Cardiac septum (tissue), 1 donor: Measurements from ENCODE around the gene RAD50. TPM values are rescaled to one million over a fixed set of nuclear protein-coding genes. Genes with fewer than 3 reads are reported as not detected.

Source experiments
- DNase-seq: peaks from one replicate; pipeline ENCODE4 v3.0.0-alpha.2; 2020; ENCODE audit warnings: low spot score
- intact Hi-C: fragments of 100-400 bp; cut with DNase I; formaldehyde crosslinking; loops from one replicate; pipeline ENCODE4 v1.14.0; 2022
- total RNA-seq: library from RNA; stranded (reverse); fragmentation: NEBNext Ultra II Directional; extraction: Animal tissue kit (Norgen Biotek cat#: 25700); gene quantifications from one replicate; pipeline ENCODE4 v1.2.1, GENCODE V29; 2021
- donor health status: DM: no; HTN: no; CAD: no.

The RAD50 gene
- total RNA-seq, 1 donor from 2014 or later = 27.7 TPM

- intact Hi-C loops = no loop called here
- DNase-seq = no peak
These were observed 112.7 kb downstream of the RAD50 start for GRCh38 chr5:132669455-132669820.

DNA sequence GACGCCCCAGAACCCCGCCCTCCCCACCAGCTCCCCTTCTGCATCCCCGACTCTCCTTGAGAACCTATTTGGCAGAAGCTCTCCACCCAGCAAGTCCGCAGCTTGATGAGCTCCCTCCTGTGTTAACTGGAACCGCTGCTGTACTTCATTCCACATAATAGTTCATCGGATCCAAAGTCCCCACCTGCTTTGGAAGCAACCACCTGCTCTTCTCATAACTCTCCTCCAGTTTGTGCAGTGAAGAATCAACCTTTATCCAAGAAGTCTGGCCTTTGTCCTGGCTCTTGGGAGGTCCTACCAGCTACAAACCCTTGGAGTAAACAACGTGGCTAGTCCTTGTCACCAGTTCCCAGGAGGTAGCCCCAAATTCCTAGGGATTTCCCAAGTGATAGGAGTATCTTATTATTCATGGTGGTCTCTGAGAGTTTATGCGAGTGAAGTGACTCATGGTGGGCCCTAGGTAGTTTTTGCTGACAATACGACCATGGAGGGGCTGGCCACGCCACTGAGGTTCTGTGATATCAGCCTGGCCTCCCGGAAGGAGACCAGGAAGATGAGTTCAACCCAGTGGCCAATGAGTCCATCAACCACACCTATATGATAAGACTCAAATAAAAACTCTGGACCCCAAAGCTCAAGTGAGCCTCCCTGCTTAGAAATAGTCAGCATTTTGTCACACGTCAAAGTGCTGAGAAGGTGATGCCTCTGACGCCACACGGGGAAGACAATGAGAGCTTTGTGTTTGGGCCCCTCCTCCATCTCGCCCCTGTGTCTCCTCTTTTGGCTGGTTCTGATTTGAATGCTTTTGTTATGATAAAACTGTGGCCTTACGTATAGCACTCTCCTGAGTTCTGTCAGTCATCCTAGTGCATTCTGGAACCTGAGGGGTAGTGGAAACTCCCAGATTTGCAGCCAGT lies 113.4 kb downstream of the RAD50 start:
- no peak for DNase-seq
- intact Hi-C loops = no loop called here

- intact Hi-C loops = no loop called here
- DNase-seq = no peak
These were observed 114.2 kb downstream of the RAD50 start for GRCh38 chr5:132671000-132671399.

GRCh38 chr5:132673488-132673887 lies 116.7 kb downstream of the RAD50 start:
- intact Hi-C loops = no loop called here
- no peak for DNase-seq

- intact Hi-C loops = no loop called here
- DNase-seq = no peak
These were observed 117.3 kb downstream of the RAD50 start, which contains the start of gene IL4 for GRCh38 chr5:132673939-132674630. Gene IL4, plus strand, starts transcription at chr5:132673989. Its CDS starts 62 bp downstream, at chr5:132674051.

GRCh38 chr5:132674671-132675506 lies 118.1 kb downstream of the RAD50 start:
- intact Hi-C loops = no loop called here

GRCh38 chr5:132675936-132676689 lies 119.3 kb downstream of the RAD50 start:
- intact Hi-C loops = no loop called here
- no peak for DNase-seq

More at GRCh38 chr5:132674671-132675506, 118.1 kb downstream of the RAD50 start:
- DNase-seq = no peak

GRCh38 chr5:132677191-132677590 lies 120.4 kb downstream of the RAD50 start:
- no peak for DNase-seq
- intact Hi-C loops = no loop called here

DNA sequence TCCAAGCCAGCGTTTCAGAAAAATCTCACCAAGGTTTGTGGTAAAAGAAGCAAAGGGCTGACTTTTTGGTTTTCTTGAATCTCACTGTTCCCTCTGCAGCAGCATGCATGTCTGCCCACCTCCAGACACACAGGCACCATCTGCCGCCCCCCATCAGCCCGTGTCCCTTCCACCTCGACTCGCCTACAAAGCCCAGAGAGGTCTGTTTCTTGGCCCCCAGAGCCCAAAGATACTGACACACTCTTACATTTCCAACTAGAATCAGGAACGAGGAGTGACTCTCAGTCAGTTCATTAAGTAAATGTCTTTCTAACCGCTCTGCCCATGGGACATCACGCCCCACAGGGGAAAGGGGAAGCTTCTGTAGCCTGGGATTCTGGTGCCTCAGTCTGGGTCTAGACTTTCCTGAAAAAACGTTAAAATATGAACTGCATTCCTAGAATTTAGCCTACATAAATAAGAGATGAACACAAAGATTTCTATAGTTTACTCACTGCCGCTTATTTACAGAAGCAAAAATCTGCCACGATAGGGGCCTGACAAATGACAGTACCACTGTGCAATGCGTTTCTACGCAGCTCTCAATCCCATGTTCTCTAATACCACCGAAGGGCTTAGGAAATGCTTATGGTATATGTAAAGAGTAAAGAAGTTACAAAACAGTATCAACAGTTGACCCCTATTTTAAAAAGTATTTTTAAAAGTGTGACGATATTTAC lies 121.1 kb downstream of the RAD50 start:
- intact Hi-C loops = no loop called here
- DNase-seq = no peak

DNA sequence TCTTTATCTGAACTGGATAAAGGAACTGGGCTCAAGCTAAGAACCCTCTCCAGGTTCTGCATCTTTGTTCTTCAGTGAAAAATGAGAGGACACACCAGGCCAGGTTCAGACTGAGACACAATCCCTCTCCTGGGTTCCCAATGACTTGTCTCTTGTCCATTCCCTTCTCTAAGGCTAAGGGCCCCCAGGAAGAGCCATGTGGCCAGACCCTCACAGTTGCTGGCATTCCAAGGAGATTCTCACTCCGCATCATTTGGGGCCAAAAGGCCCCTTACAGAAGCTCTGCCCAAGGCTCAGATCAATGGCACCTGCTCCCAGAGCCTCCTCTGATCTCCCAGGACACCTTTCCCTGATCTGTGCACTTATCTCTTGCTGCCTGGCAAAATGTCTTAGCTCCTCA lies 122.0 kb downstream of the RAD50 start:
- intact Hi-C loops = no loop called here
- no peak for DNase-seq

DNA sequence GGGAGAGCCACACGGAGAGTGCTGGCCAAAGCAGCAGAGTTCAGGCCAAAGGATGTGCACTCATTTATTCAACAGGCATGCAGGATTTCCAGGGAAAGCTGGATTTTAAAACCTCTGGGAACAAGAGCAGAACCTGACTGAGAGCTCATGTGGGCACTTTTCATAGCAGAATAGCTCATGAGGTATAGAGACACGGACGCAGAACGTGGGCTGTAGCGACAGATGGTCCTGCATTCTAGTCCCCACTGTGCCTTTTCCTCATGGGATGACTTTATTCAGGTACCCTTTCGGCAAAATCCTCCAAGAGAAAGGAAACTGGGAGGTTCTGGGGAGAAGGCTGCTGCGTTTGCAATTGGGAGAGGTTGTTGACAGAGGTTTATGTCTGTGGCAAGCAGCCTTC lies 122.4 kb downstream of the RAD50 start:
- intact Hi-C loops = no loop called here
- DNase-seq = no peak

DNA sequence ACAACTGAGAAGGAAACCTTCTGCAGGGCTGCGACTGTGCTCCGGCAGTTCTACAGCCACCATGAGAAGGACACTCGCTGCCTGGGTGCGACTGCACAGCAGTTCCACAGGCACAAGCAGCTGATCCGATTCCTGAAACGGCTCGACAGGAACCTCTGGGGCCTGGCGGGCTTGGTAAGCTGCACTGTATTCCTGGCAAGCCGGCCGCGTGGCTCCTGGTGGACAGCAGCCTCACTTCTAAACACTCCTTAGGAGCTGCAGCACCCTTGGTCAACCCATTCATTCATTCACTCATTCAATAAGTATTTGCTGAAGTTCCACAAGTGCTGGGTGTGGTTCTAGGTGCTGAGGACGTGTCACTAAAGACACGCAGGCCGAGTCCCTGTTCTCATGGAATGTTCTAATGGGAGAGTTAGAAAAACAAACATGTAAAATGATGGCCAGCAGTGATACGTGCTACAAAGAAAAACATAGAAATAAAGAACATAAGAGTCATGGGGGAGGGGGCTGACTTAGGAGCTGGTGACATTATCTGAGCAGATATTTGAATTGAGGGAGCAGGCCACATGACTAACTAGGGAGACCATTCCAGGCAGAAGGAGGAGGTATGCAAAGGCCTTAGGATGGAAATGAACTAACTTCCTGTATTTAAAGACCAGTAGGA lies 123.1 kb downstream of the RAD50 start:
- intact Hi-C loops = no loop called here
- DNase-seq = no peak

DNA sequence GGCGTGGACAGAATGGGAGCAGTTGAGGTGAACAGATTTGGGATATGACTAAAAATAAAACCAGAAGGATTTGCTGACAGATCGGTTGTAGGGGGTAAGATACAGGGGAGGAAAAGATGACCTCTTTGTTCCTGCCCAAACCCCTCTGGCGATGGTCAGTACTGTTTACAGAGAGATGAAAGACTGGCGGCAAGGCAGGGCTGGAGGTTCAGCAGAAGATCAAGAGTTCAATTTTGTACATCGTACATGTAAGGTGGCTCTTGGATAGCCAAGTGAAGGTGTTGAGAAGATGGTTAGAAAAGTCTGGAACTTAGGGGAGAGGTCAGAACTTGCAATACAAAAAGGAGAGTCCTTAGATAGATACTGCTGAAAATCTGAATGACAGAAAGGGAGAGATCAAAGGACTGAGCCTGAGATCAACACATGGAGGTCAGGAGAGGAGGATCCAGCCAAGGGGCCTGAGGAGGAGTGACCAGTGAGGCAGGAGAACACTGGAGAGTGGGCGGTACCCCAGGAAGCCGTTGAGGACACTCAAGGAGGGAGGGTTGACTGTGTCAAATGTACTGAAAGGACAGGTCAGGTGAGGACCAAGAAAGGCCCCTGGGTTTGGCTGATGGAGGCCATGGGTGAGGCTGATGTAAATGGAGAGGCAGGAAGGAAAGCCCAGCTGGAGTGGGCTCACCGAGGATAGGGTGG lies 124.2 kb downstream of the RAD50 start:
- DNase-seq = no peak
- intact Hi-C loops = no loop called here

DNA sequence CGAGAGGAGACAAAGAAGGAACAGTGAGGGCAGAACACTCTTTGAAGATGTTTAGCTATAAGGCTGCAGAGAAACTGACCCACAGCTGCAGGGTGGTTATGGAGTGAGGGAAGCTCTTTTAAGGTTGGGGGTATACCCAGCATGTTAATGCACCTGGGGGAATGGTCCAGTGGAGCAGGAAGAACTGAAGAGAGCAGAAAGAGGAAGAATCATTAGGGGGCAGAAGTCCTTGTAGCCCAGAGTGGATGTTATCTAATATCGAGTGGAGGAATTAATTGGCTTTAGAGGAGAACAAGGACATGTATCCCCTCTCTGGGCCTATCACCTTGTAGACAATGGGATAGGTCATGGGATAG lies 124.7 kb downstream of the RAD50 start:
- DNase-seq = no peak
- intact Hi-C loops = no loop called here

DNA sequence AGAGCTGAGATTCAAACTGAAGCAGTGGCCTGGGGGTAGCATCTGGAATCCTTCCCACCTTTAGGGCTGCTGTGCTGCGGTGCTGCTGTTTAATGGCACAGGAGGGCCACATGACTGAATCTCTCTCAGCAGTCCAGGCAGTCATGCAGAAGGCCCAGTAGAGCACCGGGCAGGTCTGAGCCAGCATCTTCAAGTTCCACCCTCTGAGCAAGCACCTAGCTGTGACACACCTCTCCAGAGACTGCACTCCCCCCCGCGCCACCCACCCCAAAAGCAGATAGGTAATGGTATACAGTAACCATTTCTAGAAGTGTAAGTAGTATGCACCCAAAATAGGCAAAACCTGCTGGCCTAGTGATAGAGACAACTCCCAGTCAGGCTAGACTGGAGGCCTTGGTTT lies 125.2 kb downstream of the RAD50 start:
- DNase-seq = no peak
- intact Hi-C loops = no loop called here

- no peak for DNase-seq
- intact Hi-C loops = no loop called here
These were observed 127.7 kb downstream of the RAD50 start for GRCh38 chr5:132684491-132684890.

- DNase-seq = no peak
- intact Hi-C loops = no loop called here
These were observed 128.3 kb downstream of the RAD50 start for GRCh38 chr5:132684922-132685720.
